HepG2 (cell line): ENCODE results near the gene POLR3E. TPM values are rescaled to one million over a fixed set of nuclear protein-coding genes. Genes with fewer than 3 reads are reported as not detected.

ENCODE experiments used
- ADNP ChIP-seq: sonication (generic); formaldehyde crosslinking; IDR thresholded peaks from 2 replicates; pipeline ENCODE4 v1.4.0; 2020; ENCODE audit warnings: missing genetic modification reagents
- ARNT2 ChIP-seq: sonication (generic); formaldehyde crosslinking; IDR thresholded peaks from 2 replicates; pipeline ENCODE4 v1.8.0; 2022; ENCODE audit warnings: mild to moderate bottlenecking, low read depth, missing genetic modification reagents, moderate library complexity
- KDM2A ChIP-seq: sonication (generic); formaldehyde crosslinking; IDR thresholded peaks from 2 replicates; pipeline ENCODE4 v1.4.0; 2020; ENCODE audit warnings: low read depth, missing genetic modification reagents, borderline replicate concordance
- MAZ ChIP-seq, 2 experiments: sonication (generic) in 1 of 2; formaldehyde crosslinking in 1 of 2; IDR thresholded peaks; 2 replicates each; pipeline versions ENCODE4 v1.5.0 to v1.6.1; 2012 to 2020; ENCODE audit warnings: low read depth in 2 of 2, mild to moderate bottlenecking in 2 of 2, borderline replicate concordance in 1 of 2, improper control_type of control experiment in 1 of 2, low read length in 1 of 2, missing genetic modification reagents in 1 of 2, moderate library complexity in 1 of 2
- MED1 ChIP-seq: sonication (generic); formaldehyde crosslinking; IDR thresholded peaks from 2 replicates; pipeline ENCODE4 v1.4.0; 2020; ENCODE audit warnings: missing genetic modification reagents
- MLLT10 ChIP-seq: sonication (generic); formaldehyde crosslinking; IDR thresholded peaks from 2 replicates; pipeline ENCODE4 v1.4.0; 2020; ENCODE audit warnings: missing genetic modification reagents
- PRMT3 ChIP-seq: sonication (generic); formaldehyde crosslinking; IDR thresholded peaks from 2 replicates; pipeline ENCODE4 v1.8.1; 2022; ENCODE audit warnings: low read depth, mild to moderate bottlenecking, moderate library complexity, missing genetic modification reagents, borderline replicate concordance
- SALL1 ChIP-seq: sonication (generic); formaldehyde crosslinking; IDR thresholded peaks from 2 replicates; pipeline ENCODE4 v1.8.0; 2022; ENCODE audit warnings: mild to moderate bottlenecking, missing genetic modification reagents
- SCMH1 ChIP-seq: sonication (generic); formaldehyde crosslinking; IDR thresholded peaks from 2 replicates; pipeline ENCODE4 v1.9.0; 2021; ENCODE audit warnings: missing genetic modification reagents, mild to moderate bottlenecking, borderline replicate concordance
- SP1 ChIP-seq, 2 experiments: fragments of 450-650 bp in 1 of 2; sonication (generic) in 1 of 2; formaldehyde crosslinking in 1 of 2; IDR thresholded peaks; 2 replicates each; pipeline versions ENCODE4 v1.4.0 to v1.6.1; 2016 to 2020; ENCODE audit warnings: missing genetic modification reagents in 1 of 2
- ZFX ChIP-seq: sonication (generic); formaldehyde crosslinking; IDR thresholded peaks from 2 replicates; pipeline ENCODE4 v1.4.0; 2020; ENCODE audit warnings: mild to moderate bottlenecking, low read depth, missing genetic modification reagents, moderate library complexity
- ZNF331 ChIP-seq: sonication (generic); formaldehyde crosslinking; IDR thresholded peaks from 2 replicates; pipeline ENCODE4 v1.4.0; 2020; ENCODE audit warnings: missing genetic modification reagents
- ZNF615 ChIP-seq: sonication (generic); formaldehyde crosslinking; IDR thresholded peaks from 2 replicates; pipeline ENCODE4 v1.5.0; 2020; ENCODE audit warnings: mild to moderate bottlenecking, missing genetic modification reagents, borderline replicate concordance
- polyA plus RNA-seq, 8 experiments: library from polyadenylated mRNA; depleted of rRNA in 3 of 8; stranded (reverse) in 7 of 8; unstranded in 1 of 8; fragments of >200 nt; fragmentation: Illumina TruSeq in 4 of 8; extraction: Trizol in 4 of 8; gene quantifications; 2 replicates each; pipeline versions ENCODE4 v1.2.1 to v1.2.3, GENCODE V29; 2011 to 2016; ENCODE audit warnings: low read depth in 4 of 8, missing spikeins in 1 of 8, mixed read lengths in 1 of 8; ENCODE audit not compliant: insufficient read depth in 1 of 8
- total RNA-seq, 5 experiments: library from RNA; depleted of rRNA; stranded (reverse); fragments of >200 nt; fragmentation: Illumina TruSeq; extraction: Trizol; gene quantifications; 2 replicates each; pipeline ENCODE4 v1.2.3, GENCODE V29; 2016; ENCODE audit warnings: low read depth in 1 of 5
- TF ChIP-seq, protein P1 (sequence below): sonication (generic); formaldehyde crosslinking; IDR thresholded peaks from 2 replicates; pipeline ENCODE4 v1.4.0; 2020; ENCODE audit warnings: missing genetic modification reagents, borderline replicate concordance
- TF ChIP-seq, protein P2 (sequence below): IDR thresholded peaks from 2 replicates; pipeline ENCODE4 v1.6.1; 2016; ENCODE audit warnings: low read depth, missing genetic modification reagents, missing compliant biosample characterization
- TF ChIP-seq, protein P3 (sequence below): sonication (generic); formaldehyde crosslinking; IDR thresholded peaks from 2 replicates; pipeline ENCODE4 v1.8.0; 2022; ENCODE audit warnings: mild to moderate bottlenecking, missing genetic modification reagents; ENCODE audit not compliant: insufficient replicate concordance
- TF ChIP-seq, protein P4 (sequence below): sonication (generic); formaldehyde crosslinking; IDR thresholded peaks from 2 replicates; pipeline ENCODE4 v1.4.0; 2020; ENCODE audit warnings: missing genetic modification reagents, low read depth, mild to moderate bottlenecking, borderline replicate concordance

Gene POLR3E
- total and polyA plus RNA-seq, 2 of the 13 experiments (the other 11 are each of a cell fraction or from before 2014, with no cell fraction given) = 135 to 262 TPM

DNA sequence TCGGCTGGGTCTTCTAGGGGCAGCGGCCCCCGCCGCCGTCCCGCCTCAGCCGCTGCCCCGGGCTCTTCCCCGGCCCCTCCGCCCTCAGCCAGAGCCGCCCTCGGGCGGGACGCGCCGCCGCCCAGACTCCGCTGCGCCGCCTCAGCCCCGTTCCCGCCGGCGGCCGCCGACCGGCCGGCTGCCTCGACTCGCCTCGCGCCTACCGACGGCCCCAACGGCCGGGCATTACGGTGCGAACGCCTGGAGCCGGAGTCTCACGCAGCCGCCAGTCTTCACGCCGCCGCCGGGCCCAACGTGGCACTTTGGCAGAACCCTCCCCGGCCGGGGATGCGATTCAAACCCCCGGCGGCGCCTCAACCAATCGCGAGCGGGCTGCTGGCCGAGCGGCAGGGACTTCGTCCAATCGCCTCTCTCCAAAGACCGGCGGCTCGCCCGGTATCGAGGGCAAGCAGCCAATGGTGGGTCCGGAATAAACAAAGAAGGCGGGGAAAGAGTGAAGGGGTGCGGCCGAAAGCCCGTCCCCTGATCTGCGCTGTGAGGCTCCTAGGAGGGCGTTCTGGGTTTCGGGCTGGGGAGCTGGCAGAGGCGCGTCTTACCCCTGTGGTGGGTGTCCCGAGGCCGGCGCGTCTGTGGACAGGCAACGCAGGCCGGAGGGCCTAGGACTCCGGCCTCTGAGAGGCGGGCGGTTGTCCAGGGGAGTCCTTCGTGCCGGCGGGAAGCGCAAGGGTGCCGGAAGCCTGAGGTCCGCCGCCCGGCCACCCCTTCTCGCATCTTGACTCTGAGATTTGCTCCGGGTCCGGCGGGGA lies 77.3 kb downstream of the POLR3E start, which contains the start of gene CDR2 (continued):
- TF ChIP-seq, protein P1, sequence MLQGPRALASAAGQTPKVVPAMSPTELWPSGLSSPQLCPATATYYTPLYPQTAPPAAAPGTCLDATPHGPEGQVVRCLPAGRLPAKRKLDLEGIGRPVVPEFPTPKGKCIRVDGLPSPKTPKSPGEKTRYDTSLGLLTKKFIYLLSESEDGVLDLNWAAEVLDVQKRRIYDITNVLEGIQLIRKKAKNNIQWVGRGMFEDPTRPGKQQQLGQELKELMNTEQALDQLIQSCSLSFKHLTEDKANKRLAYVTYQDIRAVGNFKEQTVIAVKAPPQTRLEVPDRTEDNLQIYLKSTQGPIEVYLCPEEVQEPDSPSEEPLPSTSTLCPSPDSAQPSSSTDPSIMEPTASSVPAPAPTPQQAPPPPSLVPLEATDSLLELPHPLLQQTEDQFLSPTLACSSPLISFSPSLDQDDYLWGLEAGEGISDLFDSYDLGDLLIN (CRISPR knock-in tag) = peak; percentile 35; the same call in 1 of the 2 replicates
- TF ChIP-seq, protein P2, sequence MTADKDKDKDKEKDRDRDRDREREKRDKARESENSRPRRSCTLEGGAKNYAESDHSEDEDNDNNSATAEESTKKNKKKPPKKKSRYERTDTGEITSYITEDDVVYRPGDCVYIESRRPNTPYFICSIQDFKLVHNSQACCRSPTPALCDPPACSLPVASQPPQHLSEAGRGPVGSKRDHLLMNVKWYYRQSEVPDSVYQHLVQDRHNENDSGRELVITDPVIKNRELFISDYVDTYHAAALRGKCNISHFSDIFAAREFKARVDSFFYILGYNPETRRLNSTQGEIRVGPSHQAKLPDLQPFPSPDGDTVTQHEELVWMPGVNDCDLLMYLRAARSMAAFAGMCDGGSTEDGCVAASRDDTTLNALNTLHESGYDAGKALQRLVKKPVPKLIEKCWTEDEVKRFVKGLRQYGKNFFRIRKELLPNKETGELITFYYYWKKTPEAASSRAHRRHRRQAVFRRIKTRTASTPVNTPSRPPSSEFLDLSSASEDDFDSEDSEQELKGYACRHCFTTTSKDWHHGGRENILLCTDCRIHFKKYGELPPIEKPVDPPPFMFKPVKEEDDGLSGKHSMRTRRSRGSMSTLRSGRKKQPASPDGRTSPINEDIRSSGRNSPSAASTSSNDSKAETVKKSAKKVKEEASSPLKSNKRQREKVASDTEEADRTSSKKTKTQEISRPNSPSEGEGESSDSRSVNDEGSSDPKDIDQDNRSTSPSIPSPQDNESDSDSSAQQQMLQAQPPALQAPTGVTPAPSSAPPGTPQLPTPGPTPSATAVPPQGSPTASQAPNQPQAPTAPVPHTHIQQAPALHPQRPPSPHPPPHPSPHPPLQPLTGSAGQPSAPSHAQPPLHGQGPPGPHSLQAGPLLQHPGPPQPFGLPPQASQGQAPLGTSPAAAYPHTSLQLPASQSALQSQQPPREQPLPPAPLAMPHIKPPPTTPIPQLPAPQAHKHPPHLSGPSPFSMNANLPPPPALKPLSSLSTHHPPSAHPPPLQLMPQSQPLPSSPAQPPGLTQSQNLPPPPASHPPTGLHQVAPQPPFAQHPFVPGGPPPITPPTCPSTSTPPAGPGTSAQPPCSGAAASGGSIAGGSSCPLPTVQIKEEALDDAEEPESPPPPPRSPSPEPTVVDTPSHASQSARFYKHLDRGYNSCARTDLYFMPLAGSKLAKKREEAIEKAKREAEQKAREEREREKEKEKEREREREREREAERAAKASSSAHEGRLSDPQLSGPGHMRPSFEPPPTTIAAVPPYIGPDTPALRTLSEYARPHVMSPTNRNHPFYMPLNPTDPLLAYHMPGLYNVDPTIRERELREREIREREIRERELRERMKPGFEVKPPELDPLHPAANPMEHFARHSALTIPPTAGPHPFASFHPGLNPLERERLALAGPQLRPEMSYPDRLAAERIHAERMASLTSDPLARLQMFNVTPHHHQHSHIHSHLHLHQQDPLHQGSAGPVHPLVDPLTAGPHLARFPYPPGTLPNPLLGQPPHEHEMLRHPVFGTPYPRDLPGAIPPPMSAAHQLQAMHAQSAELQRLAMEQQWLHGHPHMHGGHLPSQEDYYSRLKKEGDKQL (CRISPR knock-in tag) = peak; percentile 29; the same call in 1 of the 2 replicates
- TF ChIP-seq ZFX (CRISPR knock-in tag) = peak; percentile 87
- TF ChIP-seq ZNF615 = peak; percentile 88; the same call in 1 of the 2 replicates
- TF ChIP-seq MAZ (IDR thresholded peaks at IDR 0.05; ENCODE audit: borderline replicate concordance, low read depth, low read length) = peak; percentile 61; the same call in 1 of the 2 replicates
- TF ChIP-seq MAZ (CRISPR knock-in tag; IDR thresholded peaks at IDR 0.05; ENCODE audit: low read depth) = peak; percentile 79; the same call in 1 of the 2 replicates
- TF ChIP-seq KDM2A (CRISPR knock-in tag) = peak; percentile 94
- 0 out of 2 replicates have a peak, but pooled peaks have one; percentile 8 for TF ChIP-seq ZNF331 (CRISPR knock-in tag)
- TF ChIP-seq SALL1 = peak; percentile 64
- peak; percentile 50; the same call in 1 of the 2 replicates for TF ChIP-seq ARNT2
- TF ChIP-seq, protein P3, sequence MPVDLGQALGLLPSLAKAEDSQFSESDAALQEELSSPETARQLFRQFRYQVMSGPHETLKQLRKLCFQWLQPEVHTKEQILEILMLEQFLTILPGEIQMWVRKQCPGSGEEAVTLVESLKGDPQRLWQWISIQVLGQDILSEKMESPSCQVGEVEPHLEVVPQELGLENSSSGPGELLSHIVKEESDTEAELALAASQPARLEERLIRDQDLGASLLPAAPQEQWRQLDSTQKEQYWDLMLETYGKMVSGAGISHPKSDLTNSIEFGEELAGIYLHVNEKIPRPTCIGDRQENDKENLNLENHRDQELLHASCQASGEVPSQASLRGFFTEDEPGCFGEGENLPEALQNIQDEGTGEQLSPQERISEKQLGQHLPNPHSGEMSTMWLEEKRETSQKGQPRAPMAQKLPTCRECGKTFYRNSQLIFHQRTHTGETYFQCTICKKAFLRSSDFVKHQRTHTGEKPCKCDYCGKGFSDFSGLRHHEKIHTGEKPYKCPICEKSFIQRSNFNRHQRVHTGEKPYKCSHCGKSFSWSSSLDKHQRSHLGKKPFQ (CRISPR knock-in tag) = no peak
- 0 out of 2 replicates have a peak, but pooled peaks have one; percentile 43 for TF ChIP-seq ADNP
- TF ChIP-seq MED1 (CRISPR knock-in tag) = peak; percentile 76
- TF ChIP-seq MLLT10 = no peak
- TF ChIP-seq PRMT3 = peak; percentile 88
- TF ChIP-seq, protein P4, sequence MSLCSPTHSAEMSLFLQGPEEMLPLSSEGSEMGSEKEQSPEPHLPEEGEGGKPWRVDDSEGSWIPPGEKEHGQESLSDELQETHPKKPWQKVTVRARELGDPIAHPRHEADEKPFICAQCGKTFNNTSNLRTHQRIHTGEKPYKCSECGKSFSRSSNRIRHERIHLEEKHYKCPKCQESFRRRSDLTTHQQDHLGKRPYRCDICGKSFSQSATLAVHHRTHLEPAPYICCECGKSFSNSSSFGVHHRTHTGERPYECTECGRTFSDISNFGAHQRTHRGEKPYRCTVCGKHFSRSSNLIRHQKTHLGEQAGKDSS (CRISPR knock-in tag) = peak; percentile 37; the same call in 1 of the 2 replicates
- no peak for TF ChIP-seq SCMH1 (CRISPR knock-in tag)
- TF ChIP-seq SP1 (IDR thresholded peaks at IDR 0.05) = no peak
- peak; percentile 73; the same call in 1 of the 2 replicates for TF ChIP-seq SP1 (CRISPR knock-in tag; IDR thresholded peaks at IDR 0.05)
